NCI-H2196 (cell line): ENCODE data around the gene DCAF17.
"Not testable (repeated sequence)": the region's sequence is repeated elsewhere in the genome, so short reads cannot be mapped to it uniquely, and the experiment has no call there.

Experiments
- DNase-seq: peaks from one replicate; lab custom pipeline; 2025; ENCODE audit not compliant: unreplicated experiment; lab: John Stamatoyannopoulos, UW

The DCAF17 gene

DNA sequence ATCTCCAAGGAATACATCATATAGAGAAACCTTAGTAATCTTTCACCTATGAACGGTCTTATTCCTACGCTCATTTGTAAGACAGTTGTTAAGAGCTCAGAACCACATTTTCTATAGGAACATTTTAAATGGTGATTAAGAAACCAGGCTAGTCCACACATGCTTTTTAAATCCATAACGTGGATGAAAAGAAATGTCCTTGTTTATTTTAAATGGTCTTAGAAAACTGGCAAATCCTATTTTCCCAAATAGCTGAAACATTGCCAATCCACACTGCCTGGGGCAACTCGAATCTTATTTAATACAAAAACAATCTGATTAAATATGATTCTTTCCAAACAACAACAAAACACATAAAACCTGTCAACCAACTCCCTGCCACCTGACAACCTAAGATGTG lies 23.9 kb upstream of the DCAF17 start:
- DNase-seq = no peak

DNA sequence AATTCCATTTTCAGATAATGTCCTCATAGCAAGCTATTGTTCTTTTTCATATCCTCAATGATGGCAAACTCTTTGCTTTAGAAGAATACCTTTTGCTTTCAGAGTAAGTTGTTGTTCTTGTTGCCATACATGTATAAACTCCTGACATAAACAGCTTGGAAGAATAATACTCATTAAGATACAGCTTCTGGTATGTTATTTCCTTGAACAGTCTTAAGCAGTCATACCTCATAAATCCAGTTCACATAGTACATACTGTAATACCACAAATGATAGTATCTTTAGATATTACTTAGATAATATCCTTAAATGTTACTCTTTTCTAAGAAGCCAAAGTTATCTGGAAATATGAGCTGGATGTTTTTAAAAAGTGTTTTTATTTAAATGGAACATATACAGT lies 23.4 kb upstream of the DCAF17 start:
- DNase-seq = no peak

DNA sequence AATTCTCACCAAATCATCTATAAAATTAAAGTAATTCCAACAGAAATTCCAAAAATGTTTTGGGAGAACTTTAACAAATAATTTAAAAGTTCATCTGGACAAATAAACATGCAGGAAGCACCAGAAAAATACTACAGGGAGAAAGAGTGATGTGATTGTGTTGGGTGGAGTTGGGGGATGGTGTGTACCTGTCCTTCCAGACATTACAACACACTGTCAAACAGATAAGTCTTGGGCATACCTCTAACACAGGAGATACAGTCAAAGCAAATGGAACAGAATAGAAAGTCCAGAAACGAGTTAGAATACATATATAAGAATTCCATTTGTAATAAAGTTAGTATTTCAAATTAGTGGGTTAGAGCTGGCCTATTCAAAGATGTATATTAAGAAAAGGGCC lies 22.8 kb upstream of the DCAF17 start:
- DNase-seq = no peak

DNA sequence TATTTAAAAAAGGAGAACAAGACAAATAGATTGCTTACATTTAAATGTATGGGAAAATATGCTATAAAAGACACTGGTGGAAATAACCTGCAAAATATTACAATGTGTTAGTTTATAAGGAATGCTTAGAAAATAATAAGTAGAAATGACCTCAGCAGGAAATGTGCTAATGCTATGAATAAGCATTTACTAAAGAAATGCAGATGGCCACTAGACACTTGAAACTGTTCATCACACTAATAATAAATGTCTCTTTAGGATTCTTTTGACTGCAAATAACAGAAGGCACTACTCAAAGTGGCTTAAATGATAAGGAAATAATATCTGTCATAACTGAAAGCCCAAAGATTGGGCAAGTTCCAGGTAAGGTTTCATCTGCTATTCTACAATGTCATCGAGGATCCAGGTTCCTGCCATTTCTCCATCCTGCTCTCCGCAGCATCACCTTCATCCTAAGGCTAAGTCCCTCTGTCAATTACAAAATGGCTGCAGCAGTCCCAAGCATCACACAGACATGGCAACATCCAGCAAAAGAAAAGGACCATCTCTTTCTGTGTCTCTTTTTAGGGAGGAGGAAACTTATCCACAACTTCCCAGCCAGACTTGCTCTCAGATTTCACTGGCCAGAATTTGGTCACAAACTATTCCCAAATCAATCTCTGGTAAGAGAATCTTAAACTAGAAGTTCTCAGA lies 22.1 kb upstream of the DCAF17 start:
- DNase-seq = no peak

DNA sequence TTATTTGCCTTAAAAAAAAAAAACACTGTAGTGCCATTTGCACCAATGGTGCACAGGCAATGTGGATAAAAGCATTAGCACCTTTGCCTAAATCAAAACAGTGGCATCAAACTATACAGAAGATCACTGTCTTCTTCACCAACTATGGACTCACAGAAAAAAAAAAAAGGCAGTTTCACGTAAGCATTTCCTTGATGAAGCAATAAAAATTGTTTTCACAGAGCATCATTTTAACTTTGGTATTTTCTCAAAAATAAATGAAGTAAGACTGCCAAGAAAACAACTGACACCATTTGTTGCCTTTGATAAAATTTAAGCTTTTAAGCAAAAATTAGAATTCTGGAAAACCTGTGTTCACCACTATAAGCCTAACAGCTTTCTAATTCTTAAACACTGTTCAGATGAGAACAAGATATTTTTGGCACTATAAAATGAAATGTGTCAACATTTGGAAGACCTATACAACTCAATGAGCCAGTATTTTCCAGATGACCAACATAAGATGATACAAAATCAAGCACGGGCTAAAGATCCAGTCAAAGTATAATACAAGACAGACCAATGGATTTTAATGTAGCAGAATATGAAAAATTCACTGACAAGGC lies 21.4 kb upstream of the DCAF17 start:
- DNase-seq = no peak

DNA sequence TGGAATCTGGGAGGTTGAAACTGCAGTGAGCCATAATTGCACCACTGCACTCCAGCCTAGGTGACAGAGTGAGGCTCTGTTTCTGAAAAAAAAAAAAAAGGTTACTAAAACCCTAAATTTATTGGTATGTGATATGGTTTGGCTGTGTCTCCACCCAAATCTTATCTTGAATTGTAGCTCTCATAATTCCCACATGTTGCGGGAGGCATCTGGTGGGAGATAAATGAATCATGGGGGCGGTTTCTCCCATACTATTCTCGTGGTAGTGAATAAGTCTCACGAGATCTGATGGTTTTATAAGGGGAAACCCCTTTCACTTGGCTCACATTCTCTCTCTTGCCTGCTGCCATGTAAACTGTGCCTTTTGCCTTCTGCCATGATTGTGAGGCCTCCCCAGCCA lies 19.4 kb upstream of the DCAF17 start:
- not testable (repeated sequence) for DNase-seq

DNA sequence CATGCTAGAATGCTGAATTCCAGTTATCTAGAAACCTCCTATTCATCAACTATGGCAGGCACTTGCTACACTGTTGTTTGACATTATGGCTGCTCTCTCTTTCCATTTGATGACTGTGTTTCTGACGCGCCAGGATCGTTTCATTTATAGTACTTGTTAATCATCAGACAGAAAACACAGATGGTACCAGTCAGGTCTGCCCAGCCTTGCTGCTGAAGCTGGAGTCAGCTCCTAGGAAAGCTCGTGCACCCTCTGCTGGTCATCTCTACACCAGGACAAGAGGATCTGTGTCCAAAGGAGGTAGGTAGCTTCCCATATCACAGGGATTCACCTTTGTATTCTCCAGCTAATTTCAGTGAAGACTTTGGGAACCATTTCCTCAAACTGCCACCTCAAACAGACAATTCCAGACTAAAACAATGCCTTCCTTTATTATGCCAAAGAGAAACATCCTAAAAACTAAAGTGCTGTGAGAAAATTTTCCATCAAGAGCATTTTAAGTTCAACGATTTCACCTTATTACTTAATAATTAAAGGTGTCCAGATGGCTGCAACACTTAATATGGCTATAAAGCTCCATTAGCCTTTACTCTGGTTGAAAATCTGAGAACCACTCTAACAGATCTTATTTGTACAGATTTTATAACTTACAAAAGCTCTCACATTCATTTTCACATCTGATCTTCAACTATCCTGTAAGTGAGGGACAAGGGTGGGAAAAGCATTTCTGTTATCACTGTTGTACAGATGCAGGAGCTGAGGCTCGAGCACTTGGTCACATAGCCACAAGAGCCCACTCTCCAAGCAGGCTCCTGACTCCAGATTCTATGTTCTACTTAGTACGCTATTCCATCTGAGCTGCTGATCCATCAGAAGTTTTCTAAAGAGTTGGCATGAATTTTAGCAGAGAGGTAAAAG lies 17.8 kb upstream of the DCAF17 start:
- peak; percentile 88 for DNase-seq

DNA sequence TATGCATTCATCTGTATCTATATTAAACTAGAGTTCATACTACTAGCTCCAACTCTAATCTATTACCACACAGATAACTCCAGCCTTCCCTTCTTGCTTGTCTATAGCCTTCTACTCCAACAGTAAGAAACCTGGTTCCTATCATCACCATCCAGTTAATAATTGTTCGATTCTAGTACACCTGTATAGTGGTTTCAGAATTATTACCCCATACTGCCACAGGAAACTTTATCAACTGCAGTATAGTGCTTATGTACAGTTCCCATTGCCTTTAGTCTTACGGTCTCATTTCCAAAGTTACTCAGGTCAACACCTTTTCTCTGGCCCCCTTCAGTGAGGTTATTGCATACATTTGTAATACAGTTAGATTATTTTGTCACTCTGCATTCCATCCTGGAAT lies 14.7 kb upstream of the DCAF17 start:
- no peak for DNase-seq

DNA sequence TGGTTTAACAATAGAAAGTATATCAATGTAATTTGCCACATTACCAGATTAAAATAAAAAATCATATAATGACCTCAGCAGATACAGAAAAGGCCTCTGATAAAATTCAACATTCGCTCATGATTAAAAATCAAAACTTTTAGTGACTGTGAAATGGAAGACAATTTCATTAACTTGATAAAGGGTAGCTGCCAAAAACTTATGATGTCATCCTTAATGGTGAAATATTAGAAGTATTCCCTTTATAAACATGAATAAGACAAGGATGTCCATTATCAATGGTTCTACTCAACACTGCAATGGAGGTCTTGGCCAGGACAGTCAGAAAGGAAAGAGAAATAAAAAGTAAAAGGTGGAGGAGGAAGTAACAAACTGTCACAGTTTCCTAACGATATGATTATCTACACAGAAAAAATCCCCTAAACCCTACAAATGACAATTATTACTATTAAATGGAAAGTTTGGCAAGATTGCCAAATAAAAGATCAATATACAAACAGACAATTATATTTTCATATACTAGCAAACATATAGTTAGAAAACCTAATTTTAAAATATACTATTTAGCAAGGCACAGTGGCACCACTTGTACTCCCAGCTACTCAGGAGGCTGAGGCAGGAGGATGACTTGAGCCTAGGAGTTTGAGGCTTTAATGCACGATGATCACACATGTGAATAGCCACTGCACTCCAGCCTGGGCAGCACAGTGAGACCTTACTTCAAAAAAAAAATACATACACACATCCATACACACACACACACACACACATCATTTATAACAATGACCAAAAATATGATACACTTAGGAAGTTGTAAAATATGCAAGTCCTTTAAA lies 13.1 kb upstream of the DCAF17 start:
- DNase-seq = no peak

DNA sequence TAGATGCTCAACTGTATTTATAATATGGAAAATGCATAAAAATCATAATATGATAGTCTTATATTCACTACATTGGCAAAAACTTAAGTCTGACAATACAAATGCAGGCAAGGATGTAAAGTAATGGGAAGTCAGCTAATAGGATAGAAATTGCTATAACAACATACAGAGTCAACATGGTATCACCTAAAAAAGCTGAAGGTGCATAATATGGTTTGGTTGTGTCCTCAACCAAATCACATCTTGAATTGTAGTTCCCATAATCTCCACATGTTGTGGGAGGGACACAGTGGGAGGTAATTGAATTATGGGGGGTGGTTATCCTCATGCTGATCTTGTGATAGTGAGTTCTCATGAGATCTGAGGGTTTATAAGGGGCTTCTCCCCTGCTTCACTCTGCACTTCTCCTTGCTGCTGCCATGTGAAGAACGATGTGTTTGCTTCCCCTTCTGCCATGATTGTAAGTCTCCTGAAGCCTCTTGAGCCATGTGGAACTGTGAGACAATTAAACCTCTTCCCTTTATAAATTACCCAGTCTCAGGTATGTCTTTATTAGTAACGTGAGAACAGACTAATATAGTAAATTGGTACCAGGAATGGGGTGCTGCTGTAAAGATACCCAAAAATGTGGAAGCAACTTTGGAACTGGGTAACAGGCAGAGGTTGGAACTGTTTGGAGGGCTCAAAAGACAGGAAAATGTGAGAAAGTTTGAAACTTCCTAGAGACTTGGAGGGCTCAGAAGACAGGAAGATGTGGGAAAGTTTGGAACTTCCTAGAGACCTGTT lies 11.1 kb upstream of the DCAF17 start:
- not testable (repeated sequence) for DNase-seq

DNA sequence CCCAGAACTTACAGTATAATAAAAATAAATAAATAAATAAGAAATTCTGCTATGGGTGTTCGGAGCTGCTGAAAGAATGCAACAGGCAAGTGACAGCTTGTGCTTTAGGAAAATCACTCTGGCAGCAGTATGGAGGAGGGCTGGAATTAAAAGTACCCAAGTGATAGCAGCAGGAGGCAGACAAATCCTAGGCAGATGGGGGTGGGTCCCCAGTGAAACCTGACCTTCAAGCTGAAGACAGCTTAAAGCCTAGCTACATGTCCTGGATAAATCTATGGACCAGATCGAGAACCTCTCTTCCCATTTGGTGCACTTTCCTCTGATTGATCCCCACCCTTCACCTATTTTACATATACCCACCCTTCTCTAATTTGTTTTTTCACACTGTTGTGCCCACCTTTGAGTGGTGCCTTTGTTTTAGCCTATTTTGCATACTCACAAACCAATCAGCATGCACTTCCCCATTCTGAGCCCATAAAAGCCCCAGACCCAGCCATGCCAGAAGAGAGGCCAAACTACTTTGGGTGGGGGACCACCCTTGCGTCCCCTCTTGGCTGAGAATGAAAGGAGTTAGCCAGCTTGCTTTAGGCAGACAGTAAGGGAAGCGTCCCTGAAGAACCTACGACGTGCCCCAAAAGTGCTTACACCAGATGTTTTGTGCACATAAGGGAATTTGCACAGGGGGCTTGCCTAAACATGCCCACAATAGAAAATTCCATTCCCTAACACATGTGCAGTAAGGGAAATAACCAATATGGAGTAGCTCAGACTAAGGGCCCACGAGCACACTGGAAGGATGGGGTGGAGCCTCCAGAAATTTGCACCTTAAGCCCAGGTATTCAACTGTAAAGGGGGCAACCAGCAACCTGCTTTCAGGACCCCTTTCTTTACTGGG lies 3.3 kb upstream of the DCAF17 start:
- no peak for DNase-seq

DNA sequence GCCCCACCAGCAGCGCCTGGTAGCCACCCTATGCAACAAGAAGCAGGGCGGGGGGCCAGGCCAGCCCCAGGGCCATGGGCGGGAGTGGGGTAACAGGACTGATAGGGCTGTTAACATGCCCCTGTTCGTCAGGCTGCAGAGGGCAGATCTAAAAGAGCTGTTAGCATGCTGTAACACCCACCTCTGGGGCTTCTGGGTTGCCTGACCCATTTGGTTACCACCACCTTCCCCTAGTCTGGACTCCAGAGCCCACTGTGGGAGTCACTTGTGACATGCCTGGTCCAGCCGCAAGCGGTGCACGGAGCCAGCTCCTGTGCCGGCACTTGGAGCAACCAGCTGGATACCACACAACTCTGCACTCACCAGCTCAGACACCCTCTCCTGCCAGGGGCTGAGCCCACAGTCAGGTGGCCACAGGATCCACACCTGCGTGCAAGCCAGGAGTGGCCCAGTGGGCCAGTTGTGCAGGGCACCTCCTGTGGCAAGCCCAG lies 2.3 kb upstream of the DCAF17 start:
- no peak for DNase-seq

DNA sequence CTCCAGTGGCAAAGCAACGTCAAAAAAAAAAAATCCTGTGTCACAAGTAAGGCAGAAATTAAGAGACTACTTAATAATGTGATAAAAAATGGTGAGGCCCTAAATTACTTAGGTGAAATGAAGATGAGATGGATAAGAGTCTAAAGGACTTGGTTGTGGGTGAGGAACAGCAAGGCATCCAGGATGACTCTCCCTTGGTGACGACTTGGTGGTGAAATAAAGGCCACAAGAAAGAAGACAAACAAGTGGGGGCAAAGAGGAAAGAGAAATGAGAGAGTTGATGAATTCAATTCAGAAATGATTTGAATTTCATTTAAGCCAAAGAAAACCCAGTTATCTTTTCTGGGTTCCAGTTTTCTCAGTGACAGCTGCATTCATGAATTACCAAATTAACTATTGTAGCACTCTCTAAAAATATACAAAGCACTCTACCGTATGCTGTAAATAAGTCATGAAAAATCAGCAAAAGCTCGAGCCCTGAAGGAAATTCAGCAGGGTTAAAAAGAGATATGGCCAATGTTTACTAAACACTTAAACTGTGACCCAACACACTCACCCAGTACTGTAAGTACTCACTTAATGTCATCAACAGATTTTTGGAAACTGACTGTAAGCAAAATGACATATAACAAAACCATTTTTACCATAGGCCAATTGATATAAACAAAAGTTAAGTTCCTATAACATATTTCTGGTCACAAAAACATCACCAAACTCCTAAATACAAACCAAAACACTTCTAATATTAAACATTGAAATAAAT lies 1.6 kb upstream of the DCAF17 start:
- DNase-seq = no peak

DNA sequence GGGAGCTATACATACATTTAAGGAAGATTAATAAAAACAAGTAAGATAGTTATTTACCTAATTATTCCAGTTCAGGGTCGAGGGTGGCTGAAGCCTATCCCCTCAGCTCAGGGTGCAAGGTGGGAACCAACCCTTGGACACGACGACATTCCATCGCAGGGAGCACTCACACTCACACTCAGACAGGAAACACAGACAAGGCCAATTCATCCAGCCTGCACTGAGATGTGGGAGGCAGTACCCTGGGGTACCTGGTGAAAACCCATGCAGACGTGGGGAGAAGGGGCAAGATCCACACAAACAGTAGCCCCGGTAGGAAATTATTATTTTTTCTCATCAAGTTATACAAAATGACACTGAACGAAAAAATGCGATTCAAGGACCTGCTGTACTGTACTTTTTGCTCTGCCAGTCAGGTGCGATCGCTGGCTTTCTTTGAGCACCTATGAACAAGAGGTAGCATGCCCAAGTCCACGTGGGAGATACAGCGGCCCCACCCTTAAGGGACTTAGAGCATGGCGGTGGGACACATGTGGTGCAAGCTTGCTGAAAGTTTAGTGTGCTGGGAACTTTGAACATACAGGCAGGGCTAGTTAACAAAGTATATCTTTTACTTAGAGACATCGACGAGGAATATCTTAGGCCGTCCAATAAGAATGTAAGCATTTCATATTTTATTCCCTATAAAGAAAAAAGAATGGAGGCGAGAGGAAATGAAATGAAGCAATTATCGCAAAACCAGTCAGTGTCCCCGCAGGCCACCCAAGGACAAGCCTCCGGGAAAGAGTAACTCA lies 860 bp upstream of the DCAF17 start:
- peak; percentile 41 for DNase-seq

DNA sequence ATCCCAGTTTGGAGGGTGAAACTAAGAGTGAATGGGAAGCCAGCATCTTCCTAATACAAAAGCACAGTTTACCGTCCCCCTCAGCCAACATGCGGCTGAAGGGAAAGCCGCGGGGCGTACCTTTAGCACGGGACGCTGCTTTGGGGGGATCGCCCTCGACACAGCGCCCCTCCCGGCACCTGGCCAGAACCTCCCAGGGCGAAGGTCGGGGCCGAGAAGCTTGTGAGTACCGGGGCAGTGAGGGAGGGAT lies 338 bp upstream of the DCAF17 start, which contains the start of gene METTL8:
Gene METTL8 (minus strand): TSS at position 228 of the 250 bp plus-strand sequence. CDS start 41,805 bp downstream, outside the sequence.
- no peak for DNase-seq

DNA sequence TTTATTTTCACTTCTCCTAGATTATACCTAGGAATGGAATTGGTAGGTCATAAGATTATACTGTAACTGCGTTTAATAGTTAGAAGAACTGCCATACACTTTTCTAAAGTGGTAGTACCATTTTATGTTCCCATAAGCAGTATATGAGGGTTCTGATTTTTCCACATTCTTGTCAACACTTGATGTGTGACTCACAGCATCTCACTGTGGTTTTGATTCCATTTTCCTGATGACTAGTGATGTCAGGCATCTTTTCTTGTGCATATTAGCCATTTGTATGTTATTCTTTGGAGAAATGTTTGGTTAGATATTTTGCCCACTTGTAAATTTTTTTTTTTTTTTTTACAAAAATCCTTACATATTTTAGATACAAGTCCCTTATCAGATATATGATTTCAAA lies 2.3 kb downstream of the DCAF17 start:
- DNase-seq = no peak

DNA sequence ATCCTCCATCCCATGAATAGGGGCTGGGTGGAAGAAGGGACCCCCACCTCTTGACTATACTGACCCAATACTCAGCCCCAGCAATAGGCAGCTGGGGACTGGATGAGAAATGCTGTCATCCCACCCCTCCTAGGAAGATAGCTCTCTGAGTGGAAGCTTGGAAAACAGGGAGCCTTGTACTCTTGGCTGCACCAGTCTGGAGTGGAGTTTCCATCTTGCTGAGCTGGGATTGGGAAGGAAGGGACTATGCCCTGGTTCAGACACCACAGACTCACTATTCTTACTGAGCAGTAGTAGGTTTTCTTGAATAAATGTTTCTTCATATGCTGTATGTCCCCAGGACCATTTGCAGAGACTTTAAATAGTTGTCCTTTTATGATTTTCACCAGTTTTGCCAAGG lies 7.4 kb downstream of the DCAF17 start:
- no peak for DNase-seq

DNA sequence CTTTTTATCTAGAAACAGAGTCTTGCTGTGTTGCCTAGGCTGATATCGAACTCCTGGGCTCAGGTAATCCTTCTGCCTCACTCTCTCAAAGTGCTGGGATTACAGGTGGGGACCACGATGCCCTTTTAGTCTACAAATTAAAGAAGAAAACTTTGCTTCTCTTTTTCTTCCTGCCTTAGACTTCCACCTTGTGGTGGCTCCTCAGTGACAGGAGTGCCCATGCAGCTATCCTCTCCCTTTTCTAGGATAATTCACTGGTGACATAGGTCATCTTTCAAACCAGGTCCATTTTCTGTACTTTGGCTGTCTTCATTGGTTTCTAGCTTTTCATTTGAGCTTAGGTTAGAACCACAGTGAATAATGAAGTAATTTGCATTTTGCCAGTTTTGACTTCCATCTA lies 13.6 kb downstream of the DCAF17 start:
- no peak for DNase-seq
